ENCODE results near the gene ADISSP. TPM values are rescaled to one million over a fixed set of nuclear protein-coding genes. Genes with fewer than 3 reads are reported as not detected.

ADISSP gene
- total RNA-seq, 1 donor from 2014 or later = 24.9 TPM

DNA sequence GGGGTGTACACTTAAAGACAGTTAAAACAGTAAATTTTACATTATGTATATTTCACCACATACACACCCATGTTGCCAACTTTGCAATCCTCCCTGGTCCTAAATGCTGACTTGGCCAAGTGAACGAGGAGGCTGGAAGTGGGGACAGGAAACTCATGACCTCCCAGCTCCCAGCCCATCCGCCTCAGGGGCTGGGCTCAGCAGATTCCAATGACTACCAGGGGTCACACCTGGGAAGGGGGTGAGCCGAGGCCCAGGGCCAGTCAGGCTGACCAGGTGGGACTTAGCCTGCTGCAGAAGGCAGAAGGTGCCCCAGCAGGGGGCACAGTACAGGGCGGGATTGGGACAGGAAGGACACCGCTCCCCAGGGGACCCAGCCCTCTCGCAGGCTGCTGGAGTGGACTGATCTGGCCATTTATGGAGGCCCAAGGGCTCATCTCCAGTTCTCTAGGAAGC is 57.5 kb downstream of the ADISSP start:
- H3K4me3 Mint-ChIP-seq = no peak overlapping the region
- H3K9me3 Mint-ChIP-seq = no peaks in the 10 kb centered on the region
- H3K36me3 Mint-ChIP-seq = no peaks in the 10 kb centered on the region
- no peaks in the 10 kb centered on the region for H3K27me3 Mint-ChIP-seq (ENCODE audit: low read depth)
- H3K27ac Mint-ChIP-seq = no peak overlapping the region
- no peaks in the 10 kb centered on the region for H3K4me1 Mint-ChIP-seq
- no peak for TF ChIP-seq CTCF (IDR thresholded peaks at IDR 0.05; ENCODE audit: unreplicated experiment)
- DNase-seq (ENCODE audit: low spot score in 2 of 2, unreplicated experiment in 2 of 2) = no peak

DNA sequence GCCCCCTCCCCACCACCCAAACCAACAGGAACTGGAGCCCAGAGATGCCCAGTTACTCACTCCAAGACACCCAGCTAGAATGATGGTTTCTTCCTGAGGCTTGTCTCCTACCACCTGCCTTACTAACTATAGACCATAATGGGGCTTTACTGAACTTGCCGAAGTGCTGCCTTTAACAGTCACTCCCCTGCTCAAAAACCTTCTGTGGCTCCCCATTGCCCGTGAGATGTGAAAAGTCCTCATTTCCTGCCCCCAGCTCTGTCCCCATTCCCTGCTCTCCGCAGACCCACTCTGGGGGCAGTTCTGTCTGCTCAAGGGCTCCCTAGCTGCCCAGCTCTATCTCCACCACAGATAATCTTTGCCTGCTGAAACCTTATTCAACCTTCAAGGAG is 60.0 kb downstream of the ADISSP start:
- no peak for TF ChIP-seq CTCF (IDR thresholded peaks at IDR 0.05; ENCODE audit: unreplicated experiment)

DNA sequence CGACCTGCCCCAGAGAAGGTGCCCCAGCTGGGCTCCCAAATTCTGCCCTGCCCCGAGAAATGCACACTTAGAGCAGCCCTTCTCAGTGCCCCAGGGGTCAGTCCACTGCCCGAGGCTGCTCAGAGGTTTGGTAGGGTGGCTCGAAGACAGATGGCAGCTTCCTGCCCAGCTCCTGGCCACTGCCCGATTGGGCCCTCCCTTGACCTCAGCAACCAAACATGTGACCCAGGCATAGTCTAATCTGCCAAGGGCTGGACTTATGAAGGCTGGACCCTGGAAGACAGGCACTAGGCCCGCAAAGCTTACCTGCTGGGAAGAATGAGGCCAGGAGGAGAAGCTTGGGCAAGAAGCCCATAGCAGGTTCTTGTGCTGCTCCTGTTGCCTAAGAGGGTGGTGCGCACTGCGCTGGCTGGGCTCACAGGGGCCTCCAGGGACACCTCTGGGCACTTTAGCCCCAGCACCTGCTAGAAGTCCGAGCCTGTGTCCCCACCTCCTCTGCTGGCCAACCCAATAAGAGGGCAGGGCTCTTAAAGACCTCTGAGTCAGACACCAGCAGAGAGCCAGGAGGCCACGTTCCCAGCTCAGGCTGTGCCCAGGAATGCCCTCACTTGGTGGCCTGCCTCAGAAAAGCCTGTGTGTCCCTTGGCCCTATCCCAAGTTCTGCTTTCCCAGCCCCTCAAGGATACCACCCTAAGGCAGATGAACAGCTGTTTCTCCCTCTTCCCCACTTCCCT is 60.6 kb downstream of the ADISSP start:
- H3K27ac Mint-ChIP-seq = no peak overlapping the region
- H3K27me3 Mint-ChIP-seq (ENCODE audit: low read depth) = no peaks in the 10 kb centered on the region
- no peaks in the 10 kb centered on the region for H3K9me3 Mint-ChIP-seq
- no peaks in the 10 kb centered on the region for H3K4me1 Mint-ChIP-seq
- H3K36me3 Mint-ChIP-seq = no peaks in the 10 kb centered on the region
- no peak for TF ChIP-seq CTCF (IDR thresholded peaks at IDR 0.05; ENCODE audit: unreplicated experiment)
- DNase-seq (ENCODE audit: low spot score in 2 of 2, unreplicated experiment in 2 of 2) = no peak
- H3K4me3 Mint-ChIP-seq = no peak overlapping the region

More for the DNA sequence above, 60.0 kb downstream of the ADISSP start:
- H3K9me3 Mint-ChIP-seq = no peaks in the 10 kb centered on the region
- H3K36me3 Mint-ChIP-seq = no peaks in the 10 kb centered on the region
- H3K27ac Mint-ChIP-seq = no peak overlapping the region
- DNase-seq (ENCODE audit: low spot score in 2 of 2, unreplicated experiment in 2 of 2) = no peak
- H3K27me3 Mint-ChIP-seq (ENCODE audit: low read depth) = no peaks in the 10 kb centered on the region
- no peaks in the 10 kb centered on the region for H3K4me1 Mint-ChIP-seq
- no peak overlapping the region for H3K4me3 Mint-ChIP-seq

DNA sequence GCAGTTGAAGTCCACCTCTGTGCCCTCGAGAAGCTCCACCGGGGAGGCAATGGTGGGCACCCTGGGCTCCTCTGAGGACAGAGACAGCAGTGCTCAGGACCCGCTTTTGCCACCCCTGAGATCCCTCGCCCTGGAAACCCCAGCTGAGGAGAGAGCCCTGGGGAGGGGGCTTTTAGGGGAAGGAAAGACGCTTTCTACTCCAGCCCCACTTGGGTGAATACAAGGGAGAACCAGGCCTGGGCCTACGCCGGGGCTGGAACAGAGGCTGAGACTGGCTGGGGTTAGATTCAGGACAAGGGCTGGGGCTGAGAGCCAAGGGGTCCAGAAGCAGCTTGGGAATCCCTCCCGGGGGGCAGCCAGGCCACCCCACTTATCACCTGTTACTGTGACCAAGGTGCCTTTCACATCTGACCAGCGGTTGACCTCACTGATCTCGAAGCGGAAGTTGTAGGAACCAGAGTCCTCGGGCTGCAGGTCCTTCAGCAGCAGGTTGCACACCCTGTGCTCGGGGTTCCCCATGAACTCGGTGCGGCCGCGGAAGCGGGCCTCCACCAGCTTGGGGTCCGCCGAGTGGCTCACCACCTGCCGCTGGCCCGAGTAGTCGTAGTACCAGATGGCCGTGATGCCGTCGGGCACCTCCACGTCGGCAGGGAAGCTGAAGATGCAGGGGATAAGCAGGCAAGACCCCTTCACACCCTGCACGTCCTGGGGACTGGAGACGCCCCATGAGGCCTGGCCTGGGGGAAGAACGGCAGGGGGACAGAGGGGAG is 61.4 kb downstream of the ADISSP start:
- no peaks in the 10 kb centered on the region for H3K9me3 Mint-ChIP-seq
- H3K36me3 Mint-ChIP-seq = no peaks in the 10 kb centered on the region
- TF ChIP-seq CTCF (IDR thresholded peaks at IDR 0.05; ENCODE audit: unreplicated experiment) = no peak
- H3K4me3 Mint-ChIP-seq = no peak overlapping the region
- H3K27ac Mint-ChIP-seq = no peak overlapping the region
- no peak for DNase-seq (ENCODE audit: low spot score in 2 of 2, unreplicated experiment in 2 of 2)
- H3K27me3 Mint-ChIP-seq (ENCODE audit: low read depth) = no peaks in the 10 kb centered on the region
- no peaks in the 10 kb centered on the region for H3K4me1 Mint-ChIP-seq

GRCh38 chr20:3705491-3705969 is 62.0 kb downstream of the ADISSP start:
- no peaks in the 10 kb centered on the region for H3K27me3 Mint-ChIP-seq (ENCODE audit: low read depth)
- no peaks in the 10 kb centered on the region for H3K36me3 Mint-ChIP-seq
- H3K27ac Mint-ChIP-seq = no peak overlapping the region
- H3K4me3 Mint-ChIP-seq = no peak overlapping the region
- H3K9me3 Mint-ChIP-seq = no peaks in the 10 kb centered on the region
- no peaks in the 10 kb centered on the region for H3K4me1 Mint-ChIP-seq
- DNase-seq (ENCODE audit: low spot score in 2 of 2, unreplicated experiment in 2 of 2) = no peak
- TF ChIP-seq CTCF (IDR thresholded peaks at IDR 0.05; ENCODE audit: unreplicated experiment) = no peak
